ENCODE data around the gene HHAT. TPM values are rescaled to one million over a fixed set of nuclear protein-coding genes. Genes with fewer than 3 reads are reported as not detected.

Gene HHAT
- total RNA-seq, 1 donor from 2014 or later: 4.3 TPM

DNA sequence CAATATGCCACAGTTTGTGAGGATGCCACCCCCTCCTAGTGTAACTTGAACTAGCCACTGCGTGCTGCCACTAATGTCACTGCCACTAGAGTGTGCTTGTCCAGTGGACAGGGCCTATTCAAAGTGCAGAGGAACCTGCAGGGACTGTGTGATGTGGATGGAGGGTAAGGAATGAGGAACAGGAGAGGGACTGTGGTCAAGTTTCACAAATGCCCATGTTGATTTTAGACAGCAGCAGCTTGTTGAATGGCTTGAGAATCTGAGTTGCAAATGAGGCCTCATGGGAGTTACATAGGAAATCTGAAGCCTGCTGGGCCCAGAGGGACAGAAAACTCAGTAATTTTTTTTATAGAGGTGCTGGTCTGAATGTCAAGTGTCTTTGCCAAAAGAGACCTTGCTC lies 112.3 kb downstream of the HHAT start:
- TF ChIP-seq, protein P1, sequence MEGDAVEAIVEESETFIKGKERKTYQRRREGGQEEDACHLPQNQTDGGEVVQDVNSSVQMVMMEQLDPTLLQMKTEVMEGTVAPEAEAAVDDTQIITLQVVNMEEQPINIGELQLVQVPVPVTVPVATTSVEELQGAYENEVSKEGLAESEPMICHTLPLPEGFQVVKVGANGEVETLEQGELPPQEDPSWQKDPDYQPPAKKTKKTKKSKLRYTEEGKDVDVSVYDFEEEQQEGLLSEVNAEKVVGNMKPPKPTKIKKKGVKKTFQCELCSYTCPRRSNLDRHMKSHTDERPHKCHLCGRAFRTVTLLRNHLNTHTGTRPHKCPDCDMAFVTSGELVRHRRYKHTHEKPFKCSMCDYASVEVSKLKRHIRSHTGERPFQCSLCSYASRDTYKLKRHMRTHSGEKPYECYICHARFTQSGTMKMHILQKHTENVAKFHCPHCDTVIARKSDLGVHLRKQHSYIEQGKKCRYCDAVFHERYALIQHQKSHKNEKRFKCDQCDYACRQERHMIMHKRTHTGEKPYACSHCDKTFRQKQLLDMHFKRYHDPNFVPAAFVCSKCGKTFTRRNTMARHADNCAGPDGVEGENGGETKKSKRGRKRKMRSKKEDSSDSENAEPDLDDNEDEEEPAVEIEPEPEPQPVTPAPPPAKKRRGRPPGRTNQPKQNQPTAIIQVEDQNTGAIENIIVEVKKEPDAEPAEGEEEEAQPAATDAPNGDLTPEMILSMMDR (IDR thresholded peaks at IDR 0.05): no peak
- no peaks in the 10 kb centered on the region for H3K4me1 ChIP-seq
- no peak overlapping the region for H3K27ac ChIP-seq
- no peak for ATAC-seq
- intact Hi-C loops (cut with DNase I): no loop called here
- no peaks in the 10 kb centered on the region for H3K36me3 ChIP-seq
- H3K27me3 ChIP-seq: no peaks in the 10 kb centered on the region
- H3K4me3 ChIP-seq: no peak overlapping the region
- H3K9me3 ChIP-seq: no peaks in the 10 kb centered on the region
- DNase-seq: no peak

DNA sequence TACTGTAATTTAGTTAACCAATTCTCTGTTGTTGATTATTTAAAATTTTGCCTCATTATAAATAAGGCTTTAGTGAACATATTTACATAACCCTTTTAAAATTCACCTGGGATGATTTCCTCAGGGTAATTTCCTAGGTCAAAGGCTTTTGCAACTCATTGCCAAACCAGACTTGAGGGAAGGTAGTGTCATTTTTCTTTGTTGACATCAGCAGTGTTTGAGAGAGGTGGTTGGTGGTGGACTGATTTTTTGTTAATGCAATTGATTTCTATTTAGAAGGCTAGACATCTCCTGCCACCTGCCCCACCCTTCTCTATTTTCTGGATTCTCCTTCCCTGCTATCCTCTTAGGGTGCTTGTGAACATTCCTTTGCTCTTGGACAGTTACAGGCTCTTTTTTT lies 116.8 kb downstream of the HHAT start:
- no peaks in the 10 kb centered on the region for H3K9me3 ChIP-seq
- no peaks in the 10 kb centered on the region for H3K36me3 ChIP-seq
- H3K4me3 ChIP-seq: no peak overlapping the region
- intact Hi-C loops (cut with DNase I): no loop called here
- no peak for ATAC-seq
- H3K27ac ChIP-seq: no peak overlapping the region
- H3K27me3 ChIP-seq: no peaks in the 10 kb centered on the region
- TF ChIP-seq, protein P1 (IDR thresholded peaks at IDR 0.05): no peak
- no peaks in the 10 kb centered on the region for H3K4me1 ChIP-seq
- no peak for DNase-seq

DNA sequence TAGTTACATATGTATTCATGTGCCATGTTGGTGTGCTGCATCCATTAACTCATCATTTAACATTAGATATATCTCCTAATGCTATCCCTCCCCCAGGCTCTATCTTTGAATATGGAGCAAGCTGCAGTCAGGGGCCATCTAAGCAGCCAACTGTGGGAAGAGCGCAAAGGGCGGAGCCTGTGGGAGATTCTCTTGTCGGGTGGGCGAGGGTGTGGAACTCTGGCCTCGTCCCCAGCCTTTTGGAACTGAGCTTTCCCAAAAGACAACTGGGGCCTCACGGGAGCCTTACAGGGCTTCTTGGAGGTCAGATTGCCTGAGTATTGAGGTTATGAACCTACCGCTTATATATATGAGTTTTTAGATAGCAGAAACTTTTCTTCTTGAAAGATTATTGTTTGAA lies 117.2 kb downstream of the HHAT start:
- no peak for DNase-seq

DNA sequence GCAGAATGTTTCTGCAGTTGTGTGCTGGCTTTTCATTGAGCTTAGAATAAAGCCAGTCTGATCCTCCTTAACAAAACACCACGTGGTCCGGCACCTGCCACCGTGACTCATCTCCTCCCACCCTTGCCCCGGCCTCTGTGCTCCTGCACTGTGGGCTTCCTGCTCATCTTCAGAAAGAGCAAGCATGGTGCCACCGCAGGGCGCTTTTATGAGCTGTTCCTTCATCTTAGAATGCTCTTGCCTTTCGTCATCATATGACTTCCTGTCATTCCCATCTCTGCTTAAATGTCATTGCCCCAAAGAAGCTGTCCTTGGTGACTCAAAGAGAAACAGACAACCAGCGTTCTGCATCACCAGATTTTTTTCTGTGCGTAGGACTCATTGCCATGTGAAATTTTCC lies 117.8 kb downstream of the HHAT start:
- H3K27me3 ChIP-seq: no peaks in the 10 kb centered on the region
- H3K36me3 ChIP-seq: no peaks in the 10 kb centered on the region
- TF ChIP-seq, protein P1 (IDR thresholded peaks at IDR 0.05): no peak
- ATAC-seq (no peak), DNase-seq (no peak)
- H3K27ac ChIP-seq: no peak overlapping the region
- H3K9me3 ChIP-seq: no peaks in the 10 kb centered on the region
- no peaks in the 10 kb centered on the region for H3K4me1 ChIP-seq
- no peak overlapping the region for H3K4me3 ChIP-seq
- intact Hi-C loops (cut with DNase I): no loop called here

More for the DNA sequence above, 117.2 kb downstream of the HHAT start:
- ATAC-seq: no peak
- intact Hi-C loops (cut with DNase I): no loop called here
- H3K4me3 ChIP-seq: no peak overlapping the region
- H3K9me3 ChIP-seq: no peaks in the 10 kb centered on the region
- no peaks in the 10 kb centered on the region for H3K27me3 ChIP-seq
- TF ChIP-seq, protein P1 (IDR thresholded peaks at IDR 0.05): no peak
- no peaks in the 10 kb centered on the region for H3K36me3 ChIP-seq
- no peaks in the 10 kb centered on the region for H3K4me1 ChIP-seq
- H3K27ac ChIP-seq: no peak overlapping the region

DNA sequence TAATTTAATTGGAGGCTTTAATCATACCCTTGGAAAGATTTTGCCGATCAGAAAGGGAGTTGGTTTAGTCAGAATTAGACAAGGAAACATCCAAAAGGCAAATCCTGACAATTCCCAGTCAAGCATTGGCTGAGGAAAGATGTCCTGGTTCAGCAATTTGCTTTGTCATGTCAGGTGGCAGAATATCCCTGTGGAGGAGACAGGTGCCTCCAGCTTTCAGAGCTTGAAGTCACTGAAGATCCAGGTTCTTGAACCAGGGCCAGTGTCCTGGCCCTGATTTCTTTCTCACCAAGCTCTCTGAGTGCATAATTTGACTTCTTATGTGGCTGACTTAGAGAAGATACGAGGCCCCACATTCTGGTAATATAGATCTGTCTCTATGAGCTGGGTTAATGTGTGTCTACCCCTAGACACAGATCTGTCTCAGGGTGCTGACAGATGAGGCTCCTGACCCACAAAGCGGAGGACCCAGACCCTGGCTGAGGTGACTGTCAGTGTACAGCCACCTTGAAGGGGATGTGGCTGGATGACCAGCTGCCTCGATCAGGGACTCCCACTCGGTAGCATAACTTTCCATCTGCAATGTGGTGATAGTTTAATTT lies 118.9 kb downstream of the HHAT start:
- no peak for ATAC-seq
- intact Hi-C loops (cut with DNase I): no loop called here
- TF ChIP-seq, protein P1 (IDR thresholded peaks at IDR 0.05): no peak
- no peaks in the 10 kb centered on the region for H3K4me1 ChIP-seq
- DNase-seq: no peak
- H3K9me3 ChIP-seq: no peaks in the 10 kb centered on the region
- H3K27me3 ChIP-seq: no peaks in the 10 kb centered on the region
- H3K36me3 ChIP-seq: no peaks in the 10 kb centered on the region
- no peak overlapping the region for H3K27ac ChIP-seq
- H3K4me3 ChIP-seq: no peak overlapping the region

Data from upper lobe of right lung (tissue), 1 donor.